ENCODE data around the gene GADL1. TPM values are rescaled to one million over a fixed set of nuclear protein-coding genes. Genes with fewer than 3 reads are reported as not detected.

The GADL1 gene
- total and polyA plus RNA-seq, 7 donors = 0.89 to 5.6 (median 1.5) TPM

- peak; percentile 30 for TF ChIP-seq CTCF (IDR thresholded peaks at IDR 0.05)
- peak in 3 of 4 donors; percentile 40 to 57 (median 54) for ATAC-seq
- WGBS, 3 donors = 73 to 76% (median 74%) methylated on average over 11 of the region's 11 CpGs
- intact Hi-C loops (cut with DNase I) = loop anchor here in 1 of 2 donors (10.0 kb wide), 1 partner anchor 707 kb away; no protein-coding TSS in a partner anchor
- DNase-seq = peak in 1 of 2 donors; percentile 52
- H3K4me3 ChIP-seq = no peak overlapping the region
- H3K27me3 ChIP-seq (ENCODE audit: insufficient read depth in 3 of 3, low read length in 2 of 3) = no peaks in the 10 kb centered on the region
- no peaks in the 10 kb centered on the region for H3K36me3 ChIP-seq (ENCODE audit: insufficient read depth in 1 of 2, low read depth in 1 of 2)
- H3K4me1 ChIP-seq = peaks cover 24% of the 10 kb centered on the region
- H3K9me3 ChIP-seq = no peaks in the 10 kb centered on the region
- H3K27ac ChIP-seq = peak overlapping the region; percentile 27
Measured at GRCh38 chr3:30751610-30752299, 142.7 kb downstream of the GADL1 start.

GRCh38 chr3:30750967-30751366 lies 143.5 kb downstream of the GADL1 start:
- no peak overlapping the region for H3K4me3 ChIP-seq
- no peaks in the 10 kb centered on the region for H3K27me3 ChIP-seq (ENCODE audit: insufficient read depth in 3 of 3, low read length in 2 of 3)
- H3K9me3 ChIP-seq = no peaks in the 10 kb centered on the region
- no peak overlapping the region for H3K27ac ChIP-seq
- TF ChIP-seq CTCF (IDR thresholded peaks at IDR 0.05) = no peak
- ATAC-seq (no peak), DNase-seq (no peak)
- 49 to 73% (median 61%) methylated on average over 7 of the region's 7 CpGs for WGBS, 3 donors
- intact Hi-C loops (cut with DNase I) = loop anchor here in 1 of 2 donors (10.0 kb wide), 1 partner anchor 706 kb away; no protein-coding TSS in a partner anchor
- H3K36me3 ChIP-seq (ENCODE audit: insufficient read depth in 1 of 2, low read depth in 1 of 2) = no peaks in the 10 kb centered on the region
- peaks cover 20% of the 10 kb centered on the region for H3K4me1 ChIP-seq

- Histone ChIP-seq H3K27ac (peak overlapping the region; percentile 39), H3K9me3 (no peaks in the 10 kb centered on the region), H3K4me3 (no peak overlapping the region), H3K4me1 (peaks cover 11% of the 10 kb centered on the region), H3K27me3 (ENCODE audit: insufficient read depth in 3 of 3, low read length in 2 of 3) (no peaks in the 10 kb centered on the region), H3K36me3 (ENCODE audit: insufficient read depth in 1 of 2, low read depth in 1 of 2) (no peaks in the 10 kb centered on the region)
- ATAC-seq (peak; percentile 50 to 86 (median 75)), DNase-seq (no peak)
- TF ChIP-seq CTCF (IDR thresholded peaks at IDR 0.05) = no peak
- intact Hi-C loops (cut with DNase I) = no loop called here
Measured at GRCh38 chr3:30749230-30749629, 145.2 kb downstream of the GADL1 start.

- Histone ChIP-seq H3K36me3 (ENCODE audit: insufficient read depth in 1 of 2, low read depth in 1 of 2) (no peaks in the 10 kb centered on the region), H3K4me3 (no peak overlapping the region), H3K4me1 (peaks cover 19% of the 10 kb centered on the region), H3K9me3 (no peaks in the 10 kb centered on the region), H3K27ac (no peak overlapping the region), H3K27me3 (ENCODE audit: insufficient read depth in 3 of 3, low read length in 2 of 3) (no peaks in the 10 kb centered on the region)
- DNase-seq (no peak), ATAC-seq (peak in 2 of 4 donors; percentile 51 to 52)
- peak; percentile 38 for TF ChIP-seq CTCF (IDR thresholded peaks at IDR 0.05)
- 64 to 79% (median 70%) methylated on average over 4 of the region's 4 CpGs for WGBS, 3 donors
- intact Hi-C loops (cut with DNase I) = no loop called here
Measured at GRCh38 chr3:30747771-30748281, 146.6 kb downstream of the GADL1 start.
